ENCODE results near the gene PTPN14. TPM values are rescaled to one million over a fixed set of nuclear protein-coding genes. Genes with fewer than 3 reads are reported as not detected.

Gene PTPN14
- total RNA-seq, 6 donors from 2014 or later = 15.4 to 42.9 (median 27.0) TPM

- ATAC-seq (ENCODE audit: low FRiP score in 2 of 2) (no peak), DNase-seq (no peak)
- no peak overlapping the region for H3K27ac ChIP-seq
- peaks cover 0 to 14% (median 12%) of the 10 kb centered on the region in 4 donors for H3K4me1 ChIP-seq
- no peaks in the 10 kb centered on the region for H3K27me3 ChIP-seq
- no peak overlapping the region for H3K4me3 ChIP-seq
- 80 to 83% methylated on average over 2 of the region's 2 CpGs for WGBS, 2 donors
- H3K9me3 ChIP-seq = no peaks in the 10 kb centered on the region
- TF ChIP-seq POLR2A (IDR thresholded peaks at IDR 0.05) = no peak
- no peak for TF ChIP-seq POLR2AphosphoS5 (IDR thresholded peaks at IDR 0.05)
- TF ChIP-seq EP300 (IDR thresholded peaks at IDR 0.05) = no peak
- TF ChIP-seq CTCF (IDR thresholded peaks at IDR 0.05) = no peak
- no peaks in the 10 kb centered on the region for H3K36me3 ChIP-seq
These were observed 79.9 kb downstream of the PTPN14 start for GRCh38 chr1:214471458-214471857.

- WGBS, 2 donors = 91 to 95% methylated on average over 3 of the region's 3 CpGs
- no peaks in the 10 kb centered on the region for H3K27me3 ChIP-seq
- peaks cover 0 to 11% (median 6%) of the 10 kb centered on the region in 4 donors for H3K4me1 ChIP-seq
- H3K27ac ChIP-seq = no peak overlapping the region
- TF ChIP-seq POLR2A (IDR thresholded peaks at IDR 0.05) = no peak
- TF ChIP-seq POLR2AphosphoS5 (IDR thresholded peaks at IDR 0.05) = no peak
- TF ChIP-seq EP300 (IDR thresholded peaks at IDR 0.05) = no peak
- no peak for TF ChIP-seq CTCF (IDR thresholded peaks at IDR 0.05)
- H3K9me3 ChIP-seq = no peaks in the 10 kb centered on the region
- no peak for DNase-seq
- no peak overlapping the region for H3K4me3 ChIP-seq
- no peak for ATAC-seq (ENCODE audit: low FRiP score in 2 of 2)
- H3K36me3 ChIP-seq = no peaks in the 10 kb centered on the region
These were observed 81.3 kb downstream of the PTPN14 start for GRCh38 chr1:214470132-214470531.

- no peak for DNase-seq
- WGBS, 2 donors = 94% methylated on average over 1 of the region's 1 CpG
- no peak for TF ChIP-seq POLR2AphosphoS5 (IDR thresholded peaks at IDR 0.05)
- no peak for TF ChIP-seq EP300 (IDR thresholded peaks at IDR 0.05)
- TF ChIP-seq POLR2A (IDR thresholded peaks at IDR 0.05) = no peak
- no peak for TF ChIP-seq CTCF (IDR thresholded peaks at IDR 0.05)
- H3K4me3 ChIP-seq = no peak overlapping the region
- peaks cover 0 to 11% (median 5%) of the 10 kb centered on the region in 4 donors for H3K4me1 ChIP-seq
- ATAC-seq (ENCODE audit: low FRiP score in 2 of 2) = no peak
- H3K36me3 ChIP-seq = no peaks in the 10 kb centered on the region
- no peak overlapping the region for H3K27ac ChIP-seq
- H3K9me3 ChIP-seq = no peaks in the 10 kb centered on the region
- no peaks in the 10 kb centered on the region for H3K27me3 ChIP-seq
These were observed 82.1 kb downstream of the PTPN14 start for GRCh38 chr1:214469290-214469689.

- H3K4me3 ChIP-seq = no peak overlapping the region
- DNase-seq (peak in 1 of 2 donors; percentile 28), ATAC-seq (ENCODE audit: low FRiP score in 2 of 2) (peak in 1 of 2 donors; percentile 80)
- 59 to 75% methylated on average over 1 of the region's 1 CpG for WGBS, 2 donors
- H3K27ac ChIP-seq = peak overlapping the region in 3 of 4 donors; percentile 27 to 63 (median 43)
- TF ChIP-seq EP300 (IDR thresholded peaks at IDR 0.05) = no peak
- no peak for TF ChIP-seq CTCF (IDR thresholded peaks at IDR 0.05)
- no peak for TF ChIP-seq POLR2A (IDR thresholded peaks at IDR 0.05)
- no peak for TF ChIP-seq POLR2AphosphoS5 (IDR thresholded peaks at IDR 0.05)
- H3K4me1 ChIP-seq = peaks cover 0 to 11% (median 3%) of the 10 kb centered on the region in 4 donors
- no peaks in the 10 kb centered on the region for H3K9me3 ChIP-seq
- peaks cover 0 to 4% (median 0%) of the 10 kb centered on the region in 4 donors for H3K36me3 ChIP-seq
- no peaks in the 10 kb centered on the region for H3K27me3 ChIP-seq
These were observed 84.3 kb downstream of the PTPN14 start for GRCh38 chr1:214467078-214467585.

Data from upper lobe of left lung (tissue), 6 donors.